Common myeloid progenitor, CD34-positive (primary cell): ENCODE data around the gene SPATA3.

ENCODE experiments used
- CTCF ChIA-PET: fragments of 350-600 bp; sonication (Branson Sonifier 250); formaldehyde crosslinking; loops from one replicate; lab custom pipeline; 2021; ENCODE audit warnings: antibody characterized with exemption; lab: Charles Lee
- POLR2A ChIA-PET: fragments of 350-600 bp; sonication (Branson Sonifier 250); formaldehyde crosslinking; loops from one replicate; lab custom pipeline; 2021; ENCODE audit warnings: antibody characterized with exemption; lab: Charles Lee
- DNase-seq, 3 donors: peaks; one replicate each; pipeline versions ENCODE4 v3.0.0 to v3.0.0-alpha.2; 2013
- H3K27ac ChIP-seq, 2 experiments: 1 replicate in 1 of 2; 2 replicates in 1 of 2; pipeline ENCODE4 v1.7.0; 2013; ENCODE audit warnings: inconsistent platforms in 2 of 2, low read length in 2 of 2, mild to moderate bottlenecking in 2 of 2, low read depth in 1 of 2, moderate library complexity in 1 of 2; ENCODE audit not compliant: severe bottlenecking in 2 of 2, insufficient read depth in 1 of 2, poor library complexity in 1 of 2
- H3K27me3 ChIP-seq, 5 experiments: replicated peaks in 2 of 5; 1 replicate in 3 of 5; 2 replicates in 2 of 5; pipeline versions ENCODE4 v1.6.1 to v1.7.0; 2013; ENCODE audit warnings: low read length in 4 of 5, mild to moderate bottlenecking in 2 of 5, moderate library complexity in 2 of 5, inconsistent platforms in 1 of 5; ENCODE audit not compliant: insufficient read depth in 5 of 5, control insufficient read depth in 4 of 5
- H3K36me3 ChIP-seq, 4 experiments: 1 replicate in 2 of 4; 2 replicates in 2 of 4; pipeline versions ENCODE4 v1.6.1 to v1.7.0; 2013; ENCODE audit warnings: low read length in 3 of 4, control low read depth in 1 of 4, mild to moderate bottlenecking in 1 of 4; ENCODE audit not compliant: control insufficient read depth in 4 of 4, insufficient read depth in 4 of 4
- H3K4me1 ChIP-seq, 4 experiments: 1 replicate in 3 of 4; 2 replicates in 1 of 4; pipeline versions ENCODE4 v1.6.1 to v1.7.1; 2013; ENCODE audit warnings: low read length in 3 of 4, mild to moderate bottlenecking in 3 of 4, control low read depth in 1 of 4, inconsistent platforms in 1 of 4, moderate library complexity in 1 of 4; ENCODE audit not compliant: control insufficient read depth in 4 of 4, insufficient read depth in 4 of 4; ENCODE audit errors: control extremely low read depth in 1 of 4
- H3K4me3 ChIP-seq, 7 experiments: 1 replicate in 4 of 7; 2 replicates in 3 of 7; pipeline versions ENCODE4 v1.5.1 to v1.7.0; 2013; ENCODE audit warnings: mild to moderate bottlenecking in 7 of 7, low read length in 6 of 7, moderate library complexity in 6 of 7, inconsistent platforms in 2 of 7, low read depth in 2 of 7, control low read depth in 1 of 7; ENCODE audit not compliant: insufficient read depth in 4 of 7, control insufficient read depth in 1 of 7; ENCODE audit errors: extremely low read depth in 1 of 7
- H3K9me3 ChIP-seq, 5 experiments: 1 replicate in 4 of 5; 2 replicates in 1 of 5; pipeline versions ENCODE4 v1.6.1 to v1.7.1; 2013; ENCODE audit warnings: low read length in 4 of 5, mild to moderate bottlenecking in 2 of 5, inconsistent platforms in 1 of 5, low read depth in 1 of 5, moderate library complexity in 1 of 5; ENCODE audit not compliant: control insufficient read depth in 4 of 5, insufficient read depth in 2 of 5; ENCODE audit errors: control extremely low read depth in 1 of 5
- WGBS: methylation state at CpG from one replicate; pipeline ENCODE4 v1.1.5; 2013; ENCODE audit not compliant: insufficient coverage; 5-methylcytosine and 5-hydroxymethylcytosine counted together

The SPATA3 gene

DNA sequence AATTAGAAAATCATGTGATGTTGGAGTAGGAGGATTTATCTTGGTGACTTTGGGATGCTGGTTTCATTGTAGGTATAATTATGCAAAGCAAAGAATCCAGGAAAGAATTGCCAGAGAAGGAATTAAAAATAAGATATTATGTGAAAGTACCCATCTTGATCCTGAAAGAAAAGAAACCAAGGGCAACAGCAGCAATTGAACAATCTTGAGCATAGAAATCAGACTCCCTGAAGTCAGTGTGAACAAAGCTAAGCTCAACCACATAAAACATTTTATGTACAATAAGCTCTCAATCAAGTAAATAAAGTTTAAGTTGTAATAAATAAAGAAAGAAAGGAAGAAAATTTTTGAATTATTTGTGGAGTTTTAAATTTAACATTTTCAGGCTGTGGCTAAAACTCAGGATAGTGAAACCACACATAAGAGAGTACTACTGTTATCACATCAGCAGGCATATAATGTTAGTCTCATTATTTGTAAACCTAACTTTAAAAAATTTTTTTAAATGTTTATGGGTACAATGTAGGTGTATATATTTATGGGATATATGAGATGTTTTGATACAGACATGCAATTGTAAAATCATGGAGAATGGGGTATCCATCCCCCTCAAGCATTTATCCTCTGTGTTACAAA lies 38.0 kb upstream of the SPATA3 start:
- peaks cover 3 to 28% (median 12%) of the 10 kb centered on the region in 5 experiments for H3K27me3 ChIP-seq
- H3K4me3 ChIP-seq, result peak overlapping the region in 5 of 7 experiments; percentile 33 to 67 (median 51)
- ChIA-PET CTCF (interaction anchor here (1.4 kb wide), 1 partner anchor 31 kb away, joined by 3 read pairs; no protein-coding TSS in a partner anchor), POLR2A (no interaction called here)
- H3K36me3 ChIP-seq, result no peaks in the 10 kb centered on the region
- no peak for DNase-seq
- H3K4me1 ChIP-seq, result peaks cover 0 to 16% (median 10%) of the 10 kb centered on the region in 4 experiments
- no peak overlapping the region for H3K27ac ChIP-seq
- no peaks in the 10 kb centered on the region for H3K9me3 ChIP-seq

DNA sequence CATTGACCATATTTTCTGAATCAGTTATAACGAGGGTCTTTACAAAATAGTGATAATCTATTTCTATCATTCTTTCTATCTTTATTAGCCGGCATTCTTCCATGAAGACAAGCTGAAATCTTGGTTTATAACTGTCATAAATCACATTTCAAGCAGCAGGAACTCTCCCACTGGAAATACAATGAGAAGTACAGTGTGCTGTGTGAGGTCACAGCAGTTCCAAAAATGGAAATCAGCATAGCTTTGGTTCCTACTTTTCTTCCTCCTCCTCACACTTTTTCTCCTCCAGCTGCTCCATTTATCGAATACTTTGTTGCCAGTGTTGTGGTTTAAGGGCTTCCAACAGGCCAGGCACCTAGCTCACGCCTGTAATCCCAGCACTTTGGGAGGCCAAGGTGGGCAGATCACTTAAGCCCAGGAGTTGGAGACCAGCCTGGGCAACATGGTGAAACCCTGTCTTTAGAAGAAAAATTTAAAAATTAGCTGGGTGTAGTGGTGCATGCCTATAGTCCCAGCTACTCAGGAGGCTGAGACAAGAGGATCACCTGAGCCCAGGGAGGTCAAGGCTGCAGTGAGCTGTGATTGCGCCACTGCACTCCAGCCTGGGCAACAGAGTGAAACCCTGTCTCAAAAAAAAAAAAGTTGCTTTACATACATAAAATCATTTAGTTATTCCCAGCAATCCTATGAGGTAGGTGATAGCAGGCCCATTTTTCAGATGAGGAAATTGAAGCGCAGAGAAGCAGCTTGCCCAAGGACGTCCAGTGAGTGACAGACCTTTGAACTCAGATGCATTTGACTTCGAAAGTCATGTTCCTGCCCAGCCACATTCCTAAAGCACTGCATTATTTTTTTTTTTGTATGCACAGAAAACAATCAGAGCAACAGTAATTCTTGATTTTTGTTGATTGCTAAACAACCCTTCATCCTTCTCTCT lies 36.8 kb upstream of the SPATA3 start:
- Histone ChIP-seq H3K4me1 (peaks cover 0 to 10% (median 7%) of the 10 kb centered on the region in 4 experiments), H3K4me3 (no peak overlapping the region), H3K36me3 (no peaks in the 10 kb centered on the region), H3K27me3 (peaks cover 3 to 28% (median 12%) of the 10 kb centered on the region in 5 experiments), H3K9me3 (no peaks in the 10 kb centered on the region), H3K27ac (no peak overlapping the region)
- 86% methylated on average over 4 of the region's 8 CpGs for WGBS
- POLR2A ChIA-PET, result no interaction called here
- CTCF ChIA-PET, result interaction anchor here (1.2 kb wide), 2 partner anchors 15 to 33 kb away, joined by 3 read pairs; no protein-coding TSS in a partner anchor
- DNase-seq, result no peak

DNA sequence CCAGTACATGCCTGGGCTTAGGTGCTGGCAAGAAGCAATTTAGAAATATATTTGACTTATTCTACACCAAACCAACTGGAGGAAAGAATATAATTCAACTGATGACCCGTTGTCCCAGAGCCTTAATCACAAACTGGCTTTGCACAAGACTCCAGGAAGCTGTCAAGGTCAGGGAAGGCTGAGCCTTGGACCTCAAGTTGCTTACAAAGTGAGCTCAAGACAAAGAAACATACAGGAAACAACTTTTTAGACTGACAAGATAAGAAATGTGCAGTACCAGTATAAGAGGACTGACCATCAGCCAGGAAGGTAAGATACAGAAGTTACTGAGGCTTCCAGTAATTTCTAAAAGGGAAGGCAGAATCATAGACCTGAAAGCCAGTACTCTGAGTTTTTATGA lies 35.9 kb upstream of the SPATA3 start:
- Histone ChIP-seq H3K4me3 (no peak overlapping the region), H3K4me1 (peaks cover 0 to 9% (median 6%) of the 10 kb centered on the region in 4 experiments), H3K27ac (no peak overlapping the region), H3K9me3 (no peaks in the 10 kb centered on the region), H3K27me3 (peaks cover 3 to 28% (median 12%) of the 10 kb centered on the region in 5 experiments), H3K36me3 (no peaks in the 10 kb centered on the region)
- WGBS, result 100% methylated on average over 1 of the region's 1 CpG
- ChIA-PET CTCF (interaction anchor here (1.2 kb wide), 2 partner anchors 14 to 32 kb away, joined by 3 read pairs; no protein-coding TSS in a partner anchor), POLR2A (interaction anchor here (0.8 kb wide), 1 partner anchor 13 kb away, joined by 3 read pairs; no protein-coding TSS in a partner anchor)
- no peak for DNase-seq

DNA sequence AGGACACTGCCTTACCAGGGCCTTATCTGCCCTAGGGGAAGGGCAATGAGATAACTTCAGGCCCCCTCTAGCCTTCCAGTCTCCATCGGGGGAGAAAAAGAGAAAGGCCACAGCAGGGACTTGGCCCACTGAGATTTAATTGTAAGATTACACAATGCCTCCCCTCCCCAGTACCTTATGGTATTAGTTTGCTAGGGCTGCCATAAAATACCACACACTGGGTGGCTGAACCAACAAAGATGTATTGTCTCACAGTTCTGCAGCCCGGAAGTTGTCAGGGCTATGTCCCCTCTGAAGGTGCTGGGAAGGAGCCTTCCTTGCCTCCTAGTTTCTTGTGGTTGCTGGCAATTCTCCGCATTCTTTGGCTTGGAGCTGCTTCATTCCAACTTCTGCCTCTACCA lies 34.8 kb upstream of the SPATA3 start:
- peaks cover 0 to 9% (median 6%) of the 10 kb centered on the region in 4 experiments for H3K4me1 ChIP-seq
- 100% methylated on average over 2 of the region's 3 CpGs for WGBS
- peaks cover 3 to 25% (median 12%) of the 10 kb centered on the region in 5 experiments for H3K27me3 ChIP-seq
- ChIA-PET POLR2A (interaction anchor here (0.8 kb wide), 1 partner anchor 14 kb away, joined by 3 read pairs; no protein-coding TSS in a partner anchor), CTCF (no interaction called here)
- H3K4me3 ChIP-seq, result no peak overlapping the region
- no peak overlapping the region for H3K27ac ChIP-seq
- H3K36me3 ChIP-seq, result no peaks in the 10 kb centered on the region
- DNase-seq, result no peak
- no peaks in the 10 kb centered on the region for H3K9me3 ChIP-seq

DNA sequence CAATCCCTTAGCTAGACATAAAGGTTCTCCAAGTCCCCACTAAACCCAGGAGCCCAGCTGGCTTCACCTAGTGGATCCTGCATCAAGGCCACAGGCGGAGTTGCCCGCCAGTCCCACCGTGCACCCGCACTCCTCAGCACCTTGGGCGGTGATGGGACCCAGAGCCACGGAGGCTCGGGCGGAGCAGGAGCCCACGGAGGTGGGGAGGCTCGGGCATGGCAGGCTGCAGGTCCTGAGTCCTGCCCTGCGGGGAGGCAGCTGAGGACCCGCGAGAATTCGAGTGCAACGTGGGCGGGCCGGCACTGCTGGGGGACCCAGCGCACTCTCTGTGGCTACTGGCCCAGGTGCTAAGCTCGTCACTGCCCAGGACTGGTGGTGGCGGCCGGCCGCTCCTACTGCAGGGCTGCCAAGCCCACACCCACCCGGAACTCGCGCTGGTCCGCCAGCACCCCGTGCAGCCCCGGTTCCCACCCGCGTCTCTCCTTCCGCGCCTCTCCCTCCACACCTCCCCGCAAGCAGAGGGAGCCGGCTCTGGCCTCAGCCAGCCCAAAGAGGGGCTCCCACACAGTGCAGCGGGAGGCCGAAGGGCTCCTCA lies 31.7 kb upstream of the SPATA3 start:
- Histone ChIP-seq H3K4me1 (peaks cover 0 to under 1% (median 0%) of the 10 kb centered on the region in 4 experiments), H3K9me3 (no peaks in the 10 kb centered on the region), H3K36me3 (no peaks in the 10 kb centered on the region), H3K27ac (no peak overlapping the region), H3K27me3 (peaks cover 0 to 2% (median 1%) of the 10 kb centered on the region in 5 experiments), H3K4me3 (no peak overlapping the region)
- ChIA-PET CTCF (no interaction called here), POLR2A (no interaction called here)
- 99% methylated on average over 34 of the region's 36 CpGs for WGBS
- DNase-seq, result no peak

DNA sequence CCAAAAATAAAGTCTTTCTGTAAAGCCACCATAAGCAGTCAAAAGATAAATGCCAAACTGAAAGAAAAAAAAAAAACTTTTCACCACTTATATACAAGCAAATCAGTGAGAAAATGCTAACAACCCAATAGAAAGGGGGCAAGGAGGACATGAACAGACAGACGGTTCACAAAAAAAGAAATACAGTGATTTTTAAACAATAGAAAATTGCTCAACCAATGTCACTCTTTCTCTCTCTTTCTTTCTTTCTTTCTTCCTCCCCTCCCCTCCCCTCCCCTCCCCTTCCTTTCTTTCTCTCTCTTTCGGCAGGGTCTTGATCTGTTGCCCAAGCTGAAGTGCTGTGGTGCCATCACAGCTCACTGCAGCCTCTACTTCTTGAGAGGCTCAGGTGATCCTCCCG lies 28.8 kb upstream of the SPATA3 start:
- Histone ChIP-seq H3K36me3 (no peaks in the 10 kb centered on the region), H3K4me3 (no peak overlapping the region), H3K27ac (no peak overlapping the region), H3K27me3 (no peaks in the 10 kb centered on the region), H3K9me3 (no peaks in the 10 kb centered on the region), H3K4me1 (peaks cover 0 to 2% (median 0%) of the 10 kb centered on the region in 4 experiments)
- ChIA-PET POLR2A (no interaction called here), CTCF (interaction anchor here (0.9 to 2.2 kb wide), 5 partner anchors 11 to 53 kb away, joined by 3 to 8 read pairs (median 6); partner anchors contain the start of gene SPATA3)
- WGBS, result 63% methylated on average over 2 of the region's 3 CpGs
- DNase-seq, result no peak
